NCI-H774 (cell line): ENCODE measurements around the gene ACOX3.
"Not testable (repeated sequence)": the region's sequence is repeated elsewhere in the genome, so short reads cannot be mapped to it uniquely, and the experiment has no call there.

ENCODE experiments used
- DNase-seq: peaks from one replicate; lab custom pipeline; 2025; lab: John Stamatoyannopoulos, UW

The ACOX3 gene

DNA sequence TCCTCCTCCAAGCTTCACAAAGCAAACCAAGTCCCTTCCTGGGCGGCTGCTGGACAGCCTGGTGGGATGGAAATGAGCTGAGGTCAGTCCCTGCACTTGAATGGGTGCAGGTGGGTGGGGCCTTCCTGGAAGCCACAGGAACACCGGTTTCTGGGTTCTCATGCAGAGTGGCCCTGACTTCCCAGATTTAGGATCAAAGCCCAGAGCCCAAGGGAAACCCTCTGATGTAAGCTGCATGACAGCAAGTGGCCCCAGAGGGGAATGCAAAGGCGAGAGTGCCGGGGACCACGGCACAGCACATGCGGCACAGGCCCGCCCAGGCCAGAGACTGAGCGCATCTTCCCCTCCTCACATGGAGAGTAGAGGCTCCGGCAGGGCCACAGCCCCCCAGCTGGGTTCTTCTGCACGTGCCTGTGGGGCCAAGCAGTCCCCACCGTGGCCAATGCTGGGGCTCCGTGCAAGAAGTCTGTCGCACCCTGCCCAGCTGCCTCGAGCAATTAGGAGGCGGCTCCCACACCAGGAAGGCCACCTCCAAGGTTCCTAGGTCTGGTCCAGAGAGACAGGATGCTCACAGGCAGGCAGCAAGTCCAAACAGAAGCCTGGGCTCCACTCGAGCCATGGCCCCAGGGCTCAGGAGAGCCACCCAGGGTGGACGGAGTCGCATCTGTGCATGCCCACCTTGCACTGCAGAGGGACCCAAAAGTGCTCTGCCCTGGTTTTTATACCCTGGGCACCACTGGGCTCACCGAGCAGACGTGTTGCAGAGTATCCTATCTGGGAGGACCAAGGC lies 88.0 kb downstream of the ACOX3 start:
- DNase-seq = no peak

GRCh38 chr4:8351931-8352367 lies 88.6 kb downstream of the ACOX3 start:
- no peak for DNase-seq

DNA sequence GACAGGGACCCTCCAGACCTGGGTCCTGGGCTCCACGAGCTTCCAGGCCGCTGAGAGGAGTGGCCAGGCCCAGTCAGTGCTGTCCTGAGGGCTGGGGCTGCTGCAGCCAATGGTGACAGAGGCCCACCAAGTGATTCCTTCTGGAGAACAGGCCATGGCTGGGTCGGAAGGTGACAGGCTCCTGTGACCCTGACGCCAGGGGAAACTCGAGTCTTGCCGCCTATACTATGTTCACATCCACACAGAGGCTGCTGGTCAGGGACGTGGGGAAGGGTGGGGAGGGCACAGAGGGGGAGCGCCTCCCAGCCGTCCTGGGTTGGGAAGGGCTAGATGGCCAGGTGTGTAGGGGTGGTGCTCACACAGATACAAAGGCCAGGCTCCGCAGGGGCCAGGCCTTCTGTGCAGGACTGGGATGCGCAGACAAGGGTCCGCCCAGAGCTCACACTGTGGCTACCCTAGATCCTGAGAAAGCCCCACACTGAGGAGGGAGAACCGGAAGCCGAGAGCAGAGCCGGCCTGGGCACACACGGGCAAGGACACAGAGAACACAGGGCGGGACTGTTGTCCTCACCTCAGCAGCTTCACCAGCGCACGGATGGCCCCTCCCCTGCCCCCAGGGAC lies 89.6 kb downstream of the ACOX3 start:
- DNase-seq = no peak

- no peak for DNase-seq
Measured at GRCh38 chr4:8350352-8350751, 90.2 kb downstream of the ACOX3 start.

GRCh38 chr4:8349664-8350236 lies 90.8 kb downstream of the ACOX3 start:
- no peak for DNase-seq

DNA sequence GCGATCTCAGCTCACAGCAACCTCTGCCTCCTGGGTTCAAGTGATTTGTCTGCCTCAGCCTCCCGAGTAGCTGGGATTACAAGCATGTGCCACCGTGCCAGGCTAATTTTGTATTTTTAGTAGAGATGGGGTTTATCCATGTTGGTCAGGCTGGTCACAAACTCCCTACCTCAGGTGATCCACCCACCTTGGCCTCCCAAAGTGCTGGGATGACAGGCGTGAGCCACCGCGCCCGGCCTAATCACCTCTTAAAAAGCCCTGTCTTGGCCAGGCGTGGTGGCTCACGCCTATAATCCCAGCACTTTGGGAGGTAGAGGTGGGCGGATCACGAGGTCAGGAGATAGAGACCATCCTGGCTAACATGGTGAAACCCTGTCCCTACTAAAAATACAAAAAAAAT lies 91.3 kb downstream of the ACOX3 start:
- not testable (repeated sequence) for DNase-seq

GRCh38 chr4:8348071-8348470 lies 92.5 kb downstream of the ACOX3 start:
- no peak for DNase-seq

- DNase-seq = no peak
Measured at GRCh38 chr4:8347660-8348059, 92.9 kb downstream of the ACOX3 start.

DNA sequence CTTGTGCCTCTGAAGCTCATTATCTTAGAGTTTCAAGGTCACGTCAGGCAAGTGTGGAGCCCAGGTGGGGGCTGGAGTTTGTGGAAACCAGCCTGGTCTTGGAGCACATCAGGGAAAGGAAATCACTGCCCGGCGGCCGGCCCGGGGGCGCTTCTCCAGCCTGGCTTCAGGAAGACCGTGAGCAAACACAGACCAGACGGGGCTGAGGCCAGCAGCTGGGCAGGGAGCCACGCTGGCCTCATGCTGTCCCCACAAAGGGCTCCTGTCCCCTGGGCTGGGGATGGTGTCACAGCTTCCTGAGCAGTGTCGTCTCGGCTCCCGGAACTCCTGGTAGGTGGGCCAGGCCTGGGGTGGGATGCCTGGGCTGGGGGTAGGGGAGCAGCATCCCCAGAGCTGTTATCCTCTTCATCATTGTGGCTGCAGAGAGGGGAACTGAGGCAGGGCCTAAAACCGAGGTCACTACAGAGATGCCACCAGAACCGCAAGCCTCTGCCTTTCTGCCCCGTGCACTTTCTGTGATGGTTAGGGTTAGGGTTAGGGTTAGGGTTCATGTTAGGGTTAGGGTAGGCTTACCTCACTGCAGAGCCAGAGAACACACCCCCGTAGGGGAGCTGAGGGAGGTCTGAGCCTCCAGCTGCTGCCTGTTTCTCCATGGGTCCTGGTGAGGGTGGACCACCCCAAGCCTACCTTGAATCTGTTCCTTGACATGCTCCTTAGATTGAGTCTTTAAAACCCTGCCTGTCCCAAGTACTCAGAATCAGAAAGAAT lies 93.5 kb downstream of the ACOX3 start:
- DNase-seq = no peak

DNA sequence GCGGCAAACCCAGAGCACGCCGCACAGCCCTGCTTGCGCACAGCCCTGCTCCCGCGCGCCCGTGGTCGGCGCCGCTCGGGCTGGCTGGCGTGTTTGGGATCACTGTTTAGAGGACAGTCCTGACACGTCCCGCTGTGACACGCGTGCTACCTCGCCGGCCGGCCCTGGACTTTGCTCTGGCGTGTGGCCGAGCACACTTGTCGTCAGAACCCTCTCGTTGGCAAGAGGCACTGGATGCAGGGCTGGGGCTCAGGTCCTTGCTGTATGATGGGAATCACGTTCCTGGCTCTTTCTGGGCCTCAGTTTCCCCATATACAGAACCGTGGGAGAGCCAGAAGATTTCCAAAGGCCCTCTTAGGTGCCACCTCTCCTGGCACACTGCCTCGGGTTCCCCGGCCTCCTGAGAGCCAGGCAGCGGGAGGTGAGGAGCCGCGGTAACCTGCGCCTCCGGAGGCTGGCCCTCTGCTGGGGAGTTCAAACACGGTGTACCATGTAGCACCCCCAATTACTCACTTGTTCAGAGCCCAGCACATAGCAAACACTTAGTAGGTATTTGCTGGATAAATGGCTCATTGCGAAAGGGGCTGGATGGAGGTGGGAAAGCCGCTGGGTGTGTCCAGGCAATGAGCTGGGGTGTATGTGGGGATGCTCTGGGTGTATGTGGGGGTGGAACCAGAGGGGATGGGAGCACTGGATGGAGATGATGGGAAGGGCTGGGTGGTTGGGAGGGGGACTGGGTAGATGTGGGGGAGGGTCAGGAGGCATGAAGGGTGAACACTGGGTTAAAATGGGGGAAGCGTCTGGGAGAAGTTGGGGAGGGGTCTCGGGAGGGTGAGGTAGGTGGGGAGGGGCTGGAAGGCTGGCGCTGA lies 94.3 kb downstream of the ACOX3 start:
- DNase-seq = no peak

GRCh38 chr4:8345053-8345945 lies 95.2 kb downstream of the ACOX3 start:
- DNase-seq = no peak

- DNase-seq = no peak
Measured at GRCh38 chr4:8344377-8344776, 96.1 kb downstream of the ACOX3 start.

GRCh38 chr4:8343967-8344331 lies 96.6 kb downstream of the ACOX3 start:
- no peak for DNase-seq

- no peak for DNase-seq
Measured at GRCh38 chr4:8343262-8343966, 97.1 kb downstream of the ACOX3 start.

DNA sequence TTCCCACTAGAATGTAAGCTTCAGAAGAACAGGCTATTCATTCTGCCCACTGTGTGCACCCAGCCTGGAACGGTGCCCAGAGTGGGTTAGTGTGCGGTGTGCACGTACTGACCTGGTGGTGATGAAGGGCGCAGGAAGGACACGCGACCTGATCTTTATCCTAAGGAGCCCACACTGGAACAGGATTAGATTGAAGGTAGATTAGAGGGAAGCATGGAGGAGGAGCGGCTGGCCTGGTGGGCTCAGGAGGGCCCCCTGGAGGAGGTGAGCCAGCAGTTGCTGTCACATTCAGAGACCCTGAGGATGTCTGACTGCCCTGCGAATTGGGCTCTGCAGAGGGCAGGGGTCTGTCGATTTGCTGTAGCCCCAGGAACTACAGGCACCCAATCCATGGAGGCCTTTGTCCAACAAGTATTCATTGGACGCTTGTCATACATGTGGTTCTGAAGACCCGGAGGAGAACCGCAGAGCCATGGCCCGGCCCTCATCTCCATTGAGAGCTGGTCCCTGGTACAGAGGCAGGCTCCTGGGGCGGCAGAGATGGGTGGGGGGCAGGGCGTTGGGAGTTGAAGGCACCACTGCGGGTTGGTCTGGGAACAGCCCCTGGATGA lies 97.8 kb downstream of the ACOX3 start:
- DNase-seq = no peak

- DNase-seq = no peak
Measured at GRCh38 chr4:8341691-8342090, 98.8 kb downstream of the ACOX3 start.

GRCh38 chr4:8341281-8341680 lies 99.2 kb downstream of the ACOX3 start:
- DNase-seq = not testable (repeated sequence)

DNA sequence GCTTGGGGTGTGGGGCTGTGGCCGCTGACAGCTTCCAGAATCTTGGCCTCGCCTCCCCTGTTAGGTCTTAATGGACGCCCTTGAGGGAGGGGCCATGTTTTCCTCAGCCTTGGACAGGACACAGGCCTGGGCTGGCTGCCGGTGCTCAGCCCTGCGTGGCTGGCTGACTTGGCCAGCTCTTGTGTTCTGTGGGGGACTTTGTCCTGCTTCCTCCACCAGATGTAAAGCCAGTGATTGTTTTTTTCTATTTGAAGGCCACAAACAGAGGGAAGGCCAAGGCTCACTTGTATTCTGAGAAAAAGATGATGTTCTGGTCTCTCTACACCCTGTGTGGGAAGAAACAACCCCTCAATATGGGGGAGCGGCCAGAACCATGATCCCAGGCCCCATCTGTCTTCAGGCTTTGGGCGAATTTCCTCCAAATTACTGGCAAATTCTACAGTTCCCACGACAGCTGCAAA lies 99.7 kb downstream of the ACOX3 start:
- DNase-seq = no peak

DNA sequence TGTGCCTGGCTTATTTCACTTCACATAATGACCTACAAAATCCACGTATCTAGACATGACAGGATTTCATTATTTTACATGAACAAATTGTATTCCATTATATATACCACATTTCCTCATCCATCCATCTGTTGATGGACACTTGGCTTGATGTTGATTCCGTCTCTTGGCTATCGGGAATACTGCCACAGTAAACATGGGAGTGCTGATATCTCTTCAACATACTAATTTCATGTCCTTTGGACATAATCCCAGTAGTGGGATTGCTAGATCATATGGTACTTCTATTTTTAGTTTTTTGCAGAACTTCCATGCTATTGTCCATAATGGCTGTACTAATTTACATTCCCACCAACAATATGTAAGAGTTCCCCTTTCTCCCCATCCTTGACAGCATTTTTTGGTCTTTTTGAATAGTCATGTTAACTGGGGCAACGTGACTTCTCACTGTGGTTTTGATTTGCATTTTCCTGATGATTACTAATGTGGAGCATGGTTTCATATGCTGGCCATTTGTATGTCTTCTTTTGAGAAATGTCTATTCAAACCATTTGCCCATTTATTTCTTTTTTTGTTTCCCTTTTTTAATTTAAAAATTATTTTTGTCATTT lies 102.1 kb downstream of the ACOX3 start:
- no peak for DNase-seq
